Neural cell (in vitro differentiated cells): ENCODE data around the gene TANGO6.

Experiments used
- CTCF ChIP-seq: fragments of 450-650 bp; IDR thresholded peaks from 2 replicates; pipeline ENCODE4 v1.5.1; 2014; ENCODE audit warnings: antibody characterized with exemption, mild to moderate bottlenecking, moderate library complexity; ENCODE audit not compliant: poor library complexity, severe bottlenecking
- EP300 ChIP-seq: fragments of 450-650 bp; conservative IDR thresholded peaks from 2 replicates; pipeline ENCODE4 v1.6.1; 2014; ENCODE audit warnings: antibody characterized with exemption, mild to moderate bottlenecking, moderate library complexity; ENCODE audit not compliant: poor library complexity, severe bottlenecking
- EZH2 ChIP-seq: fragments of 200-600, 300-800 bp; shearing (Covaris generic), sonication (generic); IDR thresholded peaks from 2 replicates; pipeline ENCODE4 v1.6.1; 2014; ENCODE audit warnings: antibody characterized with exemption, low read length, borderline replicate concordance, mild to moderate bottlenecking; ENCODE audit not compliant: insufficient read depth, poor library complexity, severe bottlenecking
- POLR2AphosphoS5 ChIP-seq: IDR thresholded peaks from 2 replicates; pipeline ENCODE4 v1.6.1; 2012
- SMC3 ChIP-seq: fragments of 450-650 bp; conservative IDR thresholded peaks from 2 replicates; pipeline ENCODE4 v1.6.1; 2014; ENCODE audit warnings: antibody characterized with exemption, mild to moderate bottlenecking, moderate library complexity; ENCODE audit not compliant: poor library complexity
- TAF1 ChIP-seq: IDR thresholded peaks from 2 replicates; pipeline ENCODE4 v1.6.1; 2012; ENCODE audit warnings: low read depth

- TF ChIP-seq CTCF (no peak), TAF1 (no peak), POLR2AphosphoS5 (no peak), SMC3 (no peak), EP300 (no peak), EZH2 (no peak)
Measured at GRCh38 chr16:68997564-68997963, 154.2 kb downstream of the TANGO6 start.
